GM12878 (cell line): ENCODE data around the gene MINPP1. TPM values are rescaled to one million over a fixed set of nuclear protein-coding genes. Genes with fewer than 3 reads are reported as not detected.

Experiments
- ATAC-seq: fragments of 200-7000 bp; cut with Tn5 transposase; 3 replicates; pipeline ENCODE4 v1.9.1; 2020; ENCODE audit warnings: mild to moderate bottlenecking, moderate library complexity
- BruUV-seq: library from RNA; stranded (reverse); fragments of 400-500 nt; replicated peaks from 2 replicates; lab custom pipeline; 2021; lab: Mats Ljungman, UMichigan
- CTCF ChIA-PET: fragments of 300-600 bp; sonication (Branson Sonifier 250); formaldehyde crosslinking; extraction: SDS; loops from one replicate; lab custom pipeline; 2021; ENCODE audit warnings: inconsistent platforms; lab: Yijun Ruan, JAX
- POLR2A ChIA-PET: fragments of 350-600 bp; formaldehyde crosslinking; extraction: SDS; loops from one replicate; lab custom pipeline; 2021; ENCODE audit warnings: inconsistent platforms; lab: Charles Lee
- RAD21 ChIA-PET: fragments of 300-600 bp; sonication (Branson Sonifier 250); formaldehyde crosslinking; loops from one replicate; lab custom pipeline; 2023; ENCODE audit warnings: antibody characterized with exemption; ENCODE audit not compliant: unreplicated experiment; lab: Charles Lee
- SMC1A ChIA-PET: fragments of 300-600 bp; sonication (Branson Sonifier 250); formaldehyde crosslinking; loops from one replicate; lab custom pipeline; 2023; ENCODE audit not compliant: unreplicated experiment, uncharacterized antibody; lab: Charles Lee
- DNase-seq: peaks from one replicate; pipeline ENCODE4 v3.0.0-alpha.2; 2011; ENCODE audit warnings: low read depth, low spot score
- FAIRE-seq: peaks from 3 replicates; lab custom pipeline; 2011; peaks lifted over from hg19 to GRCh38; lab: Jason Lieb, UNC
- H2AFZ ChIP-seq: 2 replicates; pipeline ENCODE4 v1.6.0; 2011; ENCODE audit warnings: low read depth, low read length, control low read depth; ENCODE audit not compliant: control insufficient read depth
- H3K27ac ChIP-seq: 2 replicates; pipeline ENCODE4 v1.5.1; 2011; ENCODE audit warnings: control low read depth; ENCODE audit not compliant: control insufficient read depth, insufficient read depth
- H3K27me3 ChIP-seq, 2 experiments: replicated peaks in 1 of 2; 2 replicates each; pipeline versions ENCODE4 v1.6.0 to v1.6.1; 2011; ENCODE audit warnings: low read length in 1 of 2; ENCODE audit not compliant: control insufficient read depth in 2 of 2, insufficient read depth in 2 of 2
- H3K36me3 ChIP-seq, 2 experiments: 2 replicates each; pipeline ENCODE4 v1.5.1; 2011; ENCODE audit warnings: low read length in 1 of 2; ENCODE audit not compliant: control insufficient read depth in 2 of 2, insufficient read depth in 2 of 2
- H3K4me1 ChIP-seq: 2 replicates; pipeline ENCODE4 v1.6.1; 2011; ENCODE audit warnings: mild to moderate bottlenecking, low read length, moderate library complexity, mixed read lengths; ENCODE audit not compliant: control insufficient read depth, insufficient read depth
- H3K4me2 ChIP-seq: 2 replicates; pipeline ENCODE4 v1.6.0; 2011; ENCODE audit warnings: control low read depth; ENCODE audit not compliant: control insufficient read depth, insufficient read depth
- H3K4me3 ChIP-seq: fragments of 200-600 bp; sonication (generic); 2 replicates; pipeline ENCODE4 v1.5.1; 2016
- H3K79me2 ChIP-seq: 2 replicates; pipeline ENCODE4 v1.6.0; 2011; ENCODE audit warnings: low read length; ENCODE audit not compliant: control insufficient read depth, insufficient read depth
- H3K9ac ChIP-seq: 2 replicates; pipeline ENCODE4 v1.8.0; 2011; ENCODE audit warnings: low read length, control low read depth, mixed read lengths; ENCODE audit not compliant: control insufficient read depth, insufficient read depth
- H3K9me3 ChIP-seq: replicated peaks from 3 replicates; pipeline ENCODE4 v1.5.1; 2011; ENCODE audit warnings: mild to moderate bottlenecking, low read length; ENCODE audit not compliant: control insufficient read depth, insufficient read depth
- H4K20me1 ChIP-seq: 2 replicates; pipeline ENCODE4 v1.6.0; 2011; ENCODE audit not compliant: control insufficient read depth, insufficient read depth
- E2F4 ChIP-seq: IDR thresholded peaks from 2 replicates; pipeline ENCODE4 v1.6.1; 2012; ENCODE audit warnings: low read depth, low read length, improper control_type of control experiment
- JUNB ChIP-seq: IDR thresholded peaks from 2 replicates; pipeline ENCODE4 v1.6.1; 2016; ENCODE audit warnings: antibody characterized with exemption, mild to moderate bottlenecking
- KAT2A ChIP-seq: conservative IDR thresholded peaks from 2 replicates; pipeline ENCODE4 v1.6.1; 2011; ENCODE audit warnings: low read depth, low read length; ENCODE audit not compliant: control insufficient read depth
- NR2F1 ChIP-seq: fragments of 450-650 bp; conservative IDR thresholded peaks from 2 replicates; pipeline ENCODE4 v1.6.1; 2017; ENCODE audit warnings: mild to moderate bottlenecking
- PAX5 ChIP-seq: IDR thresholded peaks from 2 replicates; pipeline ENCODE4 v1.6.1; 2011; ENCODE audit warnings: low read depth, low read length, borderline replicate concordance
- USF2 ChIP-seq: IDR thresholded peaks from 2 replicates; pipeline ENCODE4 v1.6.1; 2011; ENCODE audit warnings: low read depth, low read length, improper control_type of control experiment, borderline replicate concordance
- YBX1 ChIP-seq: fragments of 450-650 bp; IDR thresholded peaks from 2 replicates; pipeline ENCODE4 v1.6.1; 2016; ENCODE audit warnings: antibody characterized with exemption
- ZNF24 ChIP-seq: fragments of 450-650 bp; IDR thresholded peaks from 2 replicates; pipeline ENCODE4 v1.6.1; 2017; ENCODE audit warnings: antibody characterized with exemption, mild to moderate bottlenecking
- ZSCAN29 ChIP-seq: fragments of 450-650 bp; IDR thresholded peaks from 2 replicates; pipeline ENCODE4 v1.6.1; 2017; ENCODE audit warnings: mild to moderate bottlenecking, moderate library complexity
- WGBS: methylation state at CpG from one replicate; pipeline ENCODE4 v1.1.6; 2016; ENCODE audit warnings: low lambda C conversion rate; ENCODE audit not compliant: insufficient replicate concordance, insufficient coverage; ENCODE audit errors: missing lambda C conversion rate; 5-methylcytosine and 5-hydroxymethylcytosine counted together
- in situ Hi-C: fragments of 300-500 bp; cut with MboI; formaldehyde crosslinking; loops from 9 replicates; pipeline ENCODE4 v1.14.3; 2018; ENCODE audit warnings: mixed read lengths
- intact Hi-C: fragments of 100-400 bp; cut with micrococcal nuclease; formaldehyde crosslinking; loops from one replicate; pipeline ENCODE4 v1.14.2; 2022; ENCODE audit not compliant: unreplicated experiment
- polyA plus RNA-seq, 11 experiments: library from polyadenylated mRNA; depleted of rRNA in 4 of 11; unstranded in 6 of 11; stranded (reverse) in 5 of 11; fragments of >200 nt; fragmentation: Nextera tagmentation in 4 of 11; fragmentation: Illumina TruSeq in 1 of 11; extraction: Ambion mirVana in 4 of 11; extraction: Trizol in 1 of 11; gene quantifications; 1 replicate in 1 of 11; 2 replicates in 10 of 11; pipeline versions ENCODE4 v1.2.1 to v1.2.3, GENCODE V29; 2011 to 2016; ENCODE audit warnings: inconsistent platforms in 2 of 11, missing spikeins in 2 of 11, low read depth in 1 of 11
- total RNA-seq, 4 experiments: library from RNA; depleted of rRNA in 3 of 4; stranded (reverse); fragments of >200 nt in 3 of 4; fragmentation: Illumina TruSeq in 1 of 4; extraction: Trizol in 1 of 4; gene quantifications; 2 replicates each; pipeline versions ENCODE4 v1.2.1 to v1.2.3, GENCODE V29; 2013 to 2021

Gene MINPP1
- total and polyA plus RNA-seq, 10 of the 15 experiments (the other 5 are each of a cell fraction or from before 2014, with no cell fraction given), result 3.9 to 29.2 (median 10.7) TPM

- TF ChIP-seq USF2 (no peak), E2F4 (no peak), JUNB (peak; percentile 66), YBX1 (no peak), KAT2A (no peak)
Observed at GRCh38 chr10:87519582-87519981, 14.9 kb downstream of the MINPP1 start (continued).

DNA sequence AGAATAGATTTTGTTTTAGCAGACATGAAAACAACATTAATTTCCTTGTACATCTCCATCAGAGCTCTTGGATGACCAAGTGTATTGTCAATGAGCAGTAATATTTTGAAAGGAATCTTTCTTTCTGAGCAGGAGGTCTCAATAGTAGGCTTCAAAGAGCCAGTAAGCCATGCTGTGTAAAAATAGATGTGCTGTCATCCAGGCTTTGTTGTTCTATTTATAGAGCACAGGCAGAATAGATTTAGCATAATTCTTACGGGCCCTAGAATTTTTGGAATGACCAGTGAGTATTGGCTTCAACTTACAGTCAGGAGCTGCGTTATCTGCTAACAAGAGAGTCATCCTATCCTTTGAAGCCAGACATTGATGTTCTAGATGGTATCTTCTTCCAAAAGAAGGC, 19.0 kb downstream of the MINPP1 start:
- in situ Hi-C loops, result no loop called here
- WGBS, result 96% methylated on average over 2 of the region's 2 CpGs
- POLR2A ChIA-PET, result no interaction called here

More for the DNA sequence above, 19.0 kb downstream of the MINPP1 start:
- H4K20me1 ChIP-seq, result no peaks in the 10 kb centered on the region
- H3K4me3 ChIP-seq, result no peak overlapping the region
- CTCF ChIA-PET, result no interaction called here
- no peak overlapping the region for H3K4me2 ChIP-seq
- no peak overlapping the region for H2AFZ ChIP-seq
- SMC1A ChIA-PET, result interaction anchor here (0.9 to 1.5 kb wide), 3 partner anchors 10 to 20 kb away, joined by 3 to 4 read pairs (median 4); partner anchors contain the start of gene MINPP1
- H3K36me3 ChIP-seq, result no peaks in the 10 kb centered on the region
- FAIRE-seq (no peak), DNase-seq (no peak), ATAC-seq (no peak)
- RAD21 ChIA-PET, result interaction anchor here (1.0 kb wide), 1 partner anchor 10 kb away, joined by 3 read pairs; no protein-coding TSS in a partner anchor
- H3K27ac ChIP-seq, result no peak overlapping the region
- H3K9ac ChIP-seq, result no peak overlapping the region
- TF ChIP-seq NR2F1 (no peak), ZNF24 (no peak), ZSCAN29 (no peak), PAX5 (no peak)
- H3K27me3 ChIP-seq, result no peaks in the 10 kb centered on the region
- H3K9me3 ChIP-seq, result no peaks in the 10 kb centered on the region; the same call in 2 of the 3 replicates
- peaks cover 10% of the 10 kb centered on the region for H3K4me1 ChIP-seq
- intact Hi-C loops, result no loop called here
- H3K79me2 ChIP-seq, result no peaks in the 10 kb centered on the region
- no TSS peak for BruUV-seq
